ENCODE results near the gene NSL1. TPM values are rescaled to one million over a fixed set of nuclear protein-coding genes. Genes with fewer than 3 reads are reported as not detected.
"Not testable (repeated sequence)": the region's sequence is repeated elsewhere in the genome, so short reads cannot be mapped to it uniquely, and the experiment has no call there.

NSL1 gene
- total RNA-seq, 1 donor from 2014 or later, result 28.7 TPM

GRCh38 chr1:212733109-212733508 is 58.5 kb downstream of the NSL1 start:
- no peaks in the 10 kb centered on the region for H3K27me3 Mint-ChIP-seq (ENCODE audit: unreplicated experiment)
- no peak overlapping the region for H3K27ac Mint-ChIP-seq (ENCODE audit: unreplicated experiment)
- peaks cover 7% of the 10 kb centered on the region for H3K36me3 Mint-ChIP-seq (ENCODE audit: unreplicated experiment)
- peaks cover 1% of the 10 kb centered on the region for H3K4me1 Mint-ChIP-seq (ENCODE audit: unreplicated experiment)
- H3K9me3 Mint-ChIP-seq (ENCODE audit: unreplicated experiment), result no peaks in the 10 kb centered on the region
- no peak for DNase-seq (ENCODE audit: extremely low spot score, unreplicated experiment)
- H3K4me3 Mint-ChIP-seq (ENCODE audit: unreplicated experiment), result no peak overlapping the region
- TF ChIP-seq CTCF (IDR thresholded peaks at IDR 0.05), result no peak

GRCh38 chr1:212731630-212732029 is 59.9 kb downstream of the NSL1 start:
- Mint-ChIP-seq H3K27me3 (ENCODE audit: unreplicated experiment) (no peaks in the 10 kb centered on the region), H3K36me3 (ENCODE audit: unreplicated experiment) (peaks cover 7% of the 10 kb centered on the region), H3K4me3 (ENCODE audit: unreplicated experiment) (no peak overlapping the region), H3K4me1 (ENCODE audit: unreplicated experiment) (no peaks in the 10 kb centered on the region), H3K27ac (ENCODE audit: unreplicated experiment) (no peak overlapping the region), H3K9me3 (ENCODE audit: unreplicated experiment) (no peaks in the 10 kb centered on the region)
- TF ChIP-seq CTCF (IDR thresholded peaks at IDR 0.05), result no peak
- DNase-seq (ENCODE audit: extremely low spot score, unreplicated experiment), result no peak

- Mint-ChIP-seq H3K4me1 (ENCODE audit: unreplicated experiment) (no peaks in the 10 kb centered on the region), H3K27me3 (ENCODE audit: unreplicated experiment) (no peaks in the 10 kb centered on the region), H3K27ac (ENCODE audit: unreplicated experiment) (no peak overlapping the region), H3K36me3 (ENCODE audit: unreplicated experiment) (no peaks in the 10 kb centered on the region), H3K4me3 (ENCODE audit: unreplicated experiment) (no peak overlapping the region), H3K9me3 (ENCODE audit: unreplicated experiment) (no peaks in the 10 kb centered on the region)
- no peak for TF ChIP-seq CTCF (IDR thresholded peaks at IDR 0.05)
- no peak for DNase-seq (ENCODE audit: extremely low spot score, unreplicated experiment)
These were observed 63.0 kb downstream of the NSL1 start for GRCh38 chr1:212728606-212729005.

- Mint-ChIP-seq H3K9me3 (ENCODE audit: unreplicated experiment) (no peaks in the 10 kb centered on the region), H3K27ac (ENCODE audit: unreplicated experiment) (no peak overlapping the region), H3K4me1 (ENCODE audit: unreplicated experiment) (no peaks in the 10 kb centered on the region), H3K36me3 (ENCODE audit: unreplicated experiment) (no peaks in the 10 kb centered on the region), H3K4me3 (ENCODE audit: unreplicated experiment) (no peak overlapping the region), H3K27me3 (ENCODE audit: unreplicated experiment) (no peaks in the 10 kb centered on the region)
- no peak for TF ChIP-seq CTCF (IDR thresholded peaks at IDR 0.05)
- no peak for DNase-seq (ENCODE audit: extremely low spot score, unreplicated experiment)
These were observed 64.0 kb downstream of the NSL1 start for GRCh38 chr1:212727386-212728181.

GRCh38 chr1:212724679-212725078 is 66.9 kb downstream of the NSL1 start:
- H3K36me3 Mint-ChIP-seq (ENCODE audit: unreplicated experiment); H3K4me1 Mint-ChIP-seq (ENCODE audit: unreplicated experiment): not testable (repeated sequence)

More at GRCh38 chr1:212724679-212725078, 66.9 kb downstream of the NSL1 start:
- H3K9me3 Mint-ChIP-seq (ENCODE audit: unreplicated experiment); DNase-seq (ENCODE audit: extremely low spot score, unreplicated experiment); H3K4me3 Mint-ChIP-seq (ENCODE audit: unreplicated experiment); H3K27ac Mint-ChIP-seq (ENCODE audit: unreplicated experiment); H3K27me3 Mint-ChIP-seq (ENCODE audit: unreplicated experiment): not testable (repeated sequence)

Measured in osteocyte (in vitro differentiated cells).